RWPE2 (cell line): ENCODE results near the gene IRF9.
A peak's percentile ranks its signal among the peaks of the same experiment; 100 is the strongest.

Source experiments
- ATAC-seq: fragments of 200-7000 bp; cut with Tn5 transposase; 3 replicates; pipeline ENCODE4 v1.9.1; 2021; ENCODE audit warnings: low read depth
- DNase-seq: peaks from one replicate; pipeline ENCODE4 v3.0.0-alpha.2; 2020; ENCODE audit warnings: low spot score
- H3K27ac ChIP-seq: fragments of 450-650 bp; 2 replicates; pipeline ENCODE4 v1.5.1; 2017; ENCODE audit warnings: mild to moderate bottlenecking; ENCODE audit not compliant: poor library complexity, severe bottlenecking
- H3K27me3 ChIP-seq: fragments of 250-450 bp; sonication (Bioruptor Pico); 2 replicates; pipeline ENCODE4 v1.5.1; 2021; ENCODE audit warnings: mild to moderate bottlenecking, moderate library complexity; ENCODE audit not compliant: insufficient read depth, poor library complexity, severe bottlenecking
- H3K36me3 ChIP-seq: fragments of 250-450 bp; sonication (Bioruptor Pico); 2 replicates; pipeline ENCODE4 v1.5.1; 2020; ENCODE audit warnings: low read depth, mild to moderate bottlenecking, moderate library complexity
- H3K4me1 ChIP-seq: fragments of 250-450 bp; sonication (Bioruptor Pico); 2 replicates; pipeline ENCODE4 v1.5.1; 2021; ENCODE audit warnings: mild to moderate bottlenecking, moderate library complexity; ENCODE audit not compliant: insufficient read depth, poor library complexity, severe bottlenecking
- H3K4me3 ChIP-seq: fragments of 250-450 bp; sonication (Bioruptor Pico); 2 replicates; pipeline ENCODE4 v1.5.1; 2021; ENCODE audit warnings: mild to moderate bottlenecking, moderate library complexity; ENCODE audit not compliant: severe bottlenecking
- H3K9me3 ChIP-seq: fragments of 250-450 bp; sonication (Bioruptor Pico); 2 replicates; pipeline ENCODE4 v1.5.1; 2021; ENCODE audit warnings: mild to moderate bottlenecking, moderate library complexity; ENCODE audit not compliant: severe bottlenecking
- TF ChIP-seq, protein P1 (sequence below): fragments of 450-650 bp; IDR thresholded peaks from one replicate; pipeline ENCODE4 v1.5.1; 2017; ENCODE audit warnings: mild to moderate bottlenecking, moderate library complexity; ENCODE audit not compliant: poor library complexity, severe bottlenecking

IRF9 gene

DNA sequence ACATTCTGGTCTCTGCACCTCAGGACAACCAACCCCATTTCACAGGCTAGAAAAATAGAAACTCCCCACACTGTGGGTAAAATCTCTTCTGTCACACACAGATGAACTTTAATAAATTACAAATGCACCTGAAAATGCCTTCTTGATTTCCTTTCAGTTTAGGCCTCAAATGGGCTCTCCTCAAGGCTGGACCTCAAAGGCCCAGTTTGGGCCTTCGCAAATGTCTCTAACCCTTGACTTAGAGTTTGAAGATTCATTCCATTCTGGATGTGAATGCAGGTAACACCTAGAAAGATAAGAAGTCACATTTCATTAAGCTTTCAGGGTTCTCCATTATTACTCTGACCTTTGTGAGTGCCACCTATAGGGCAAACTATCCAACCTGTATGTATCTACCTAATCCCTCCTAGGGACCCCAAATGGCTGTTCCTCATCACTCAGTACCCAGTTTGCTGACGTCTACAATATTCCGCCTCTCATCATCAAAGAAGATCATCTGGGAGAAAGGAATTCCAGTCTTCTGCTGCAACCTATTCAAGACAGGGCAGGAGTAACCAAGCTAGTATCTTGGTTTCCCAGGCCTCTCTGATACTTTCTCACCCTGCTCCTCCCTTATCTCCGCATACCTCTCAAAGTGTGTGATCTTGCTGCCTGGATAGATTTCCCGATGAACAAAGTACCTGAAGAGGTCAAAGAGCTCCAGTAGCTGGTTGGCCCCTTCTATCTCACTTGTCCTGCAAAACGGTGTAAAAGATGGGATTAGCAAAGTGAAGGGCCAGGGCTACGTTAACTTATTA is 53.0 kb downstream of the IRF9 start:
- TF ChIP-seq, protein P1, sequence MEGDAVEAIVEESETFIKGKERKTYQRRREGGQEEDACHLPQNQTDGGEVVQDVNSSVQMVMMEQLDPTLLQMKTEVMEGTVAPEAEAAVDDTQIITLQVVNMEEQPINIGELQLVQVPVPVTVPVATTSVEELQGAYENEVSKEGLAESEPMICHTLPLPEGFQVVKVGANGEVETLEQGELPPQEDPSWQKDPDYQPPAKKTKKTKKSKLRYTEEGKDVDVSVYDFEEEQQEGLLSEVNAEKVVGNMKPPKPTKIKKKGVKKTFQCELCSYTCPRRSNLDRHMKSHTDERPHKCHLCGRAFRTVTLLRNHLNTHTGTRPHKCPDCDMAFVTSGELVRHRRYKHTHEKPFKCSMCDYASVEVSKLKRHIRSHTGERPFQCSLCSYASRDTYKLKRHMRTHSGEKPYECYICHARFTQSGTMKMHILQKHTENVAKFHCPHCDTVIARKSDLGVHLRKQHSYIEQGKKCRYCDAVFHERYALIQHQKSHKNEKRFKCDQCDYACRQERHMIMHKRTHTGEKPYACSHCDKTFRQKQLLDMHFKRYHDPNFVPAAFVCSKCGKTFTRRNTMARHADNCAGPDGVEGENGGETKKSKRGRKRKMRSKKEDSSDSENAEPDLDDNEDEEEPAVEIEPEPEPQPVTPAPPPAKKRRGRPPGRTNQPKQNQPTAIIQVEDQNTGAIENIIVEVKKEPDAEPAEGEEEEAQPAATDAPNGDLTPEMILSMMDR, result peak; percentile 10
- ATAC-seq (no peak), DNase-seq (no peak)

DNA sequence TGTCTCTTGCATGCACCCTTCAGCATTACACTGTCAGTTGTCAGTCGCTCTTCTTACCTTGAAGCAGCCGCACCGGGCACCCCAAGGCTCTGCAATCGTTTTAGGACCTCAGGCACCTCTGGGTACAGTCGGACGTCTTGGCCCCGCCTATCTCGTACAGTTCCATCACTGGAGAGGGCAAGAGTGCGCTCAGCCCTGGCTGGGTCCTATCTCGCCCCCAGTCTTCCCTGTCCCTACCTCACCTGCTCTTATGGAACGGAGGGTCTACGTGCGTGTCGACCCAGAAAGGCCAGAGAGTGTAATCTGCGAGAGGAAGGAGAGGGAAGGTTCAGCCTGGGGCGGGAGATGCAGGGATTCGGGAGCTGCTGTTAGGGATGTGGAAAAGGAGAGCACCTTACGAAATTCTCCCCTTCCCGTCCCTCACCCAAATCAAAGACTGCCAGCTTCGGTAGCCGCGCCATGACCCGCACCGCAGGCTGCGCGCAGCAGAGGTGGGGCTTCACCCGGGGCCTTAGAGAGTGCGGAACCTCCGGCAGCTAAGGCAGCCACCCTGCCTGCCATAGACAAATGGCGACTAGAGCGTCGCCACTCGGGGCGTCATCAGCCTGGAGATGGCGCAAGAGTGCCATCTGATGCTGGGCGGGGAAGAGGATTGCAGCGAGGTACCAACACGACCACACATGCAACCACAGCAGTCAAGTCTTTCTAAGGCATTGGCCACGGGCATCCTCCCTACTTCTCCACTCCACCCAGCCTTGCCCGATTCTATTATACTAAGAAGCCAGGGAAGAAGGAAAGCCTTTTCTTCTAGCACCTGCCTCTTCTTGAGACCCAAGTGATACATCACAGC is 54.7 kb downstream of the IRF9 start, which contains the start of gene MDP1:
Gene MDP1, minus strand, starts transcription at position 572 of the 850 bp plus-strand sequence. Its CDS starts 111 bp downstream, at position 461.
- Histone ChIP-seq H3K4me1 (peaks cover 13% of the 10 kb centered on the region), H3K4me3 (peak within 1 kb of the TSS; percentile 54), H3K27ac (peak within 1 kb of the TSS; percentile 82), H3K36me3 (peaks cover 56% of the 10 kb centered on the region), H3K9me3 (no peaks in the 10 kb centered on the region), H3K27me3 (no peaks in the 10 kb centered on the region)
- ATAC-seq (peak; percentile 55), DNase-seq (peak; percentile 83)
- TF ChIP-seq, protein P1, result peak; percentile 91

More for the DNA sequence above, 53.0 kb downstream of the IRF9 start:
- peak overlapping the region; percentile 79 for H3K4me3 ChIP-seq
- H3K27me3 ChIP-seq, result no peaks in the 10 kb centered on the region
- H3K9me3 ChIP-seq, result no peaks in the 10 kb centered on the region
- H3K4me1 ChIP-seq, result peaks cover 13% of the 10 kb centered on the region
- peak overlapping the region; percentile 82 for H3K27ac ChIP-seq
- peaks cover 62% of the 10 kb centered on the region for H3K36me3 ChIP-seq
